DOHH2 (cell line): Measurements from ENCODE around the gene TGM6.

Experiments used
- H3F3A ChIP-seq: fragments of 200-600 bp; sonication (generic), shearing (Covaris generic); 2 replicates; pipeline ENCODE4 v1.6.0; 2016; ENCODE audit warnings: antibody characterized with exemption, mild to moderate bottlenecking; ENCODE audit not compliant: control insufficient read depth, insufficient read depth
- H3K27ac ChIP-seq: fragments of 200-600 bp; sonication (generic); 2 replicates; pipeline ENCODE4 v1.5.1; 2014; ENCODE audit warnings: low read depth, mild to moderate bottlenecking, low read length, moderate library complexity
- H3K27me3 ChIP-seq: fragments of 200-600 bp; sonication (generic); 2 replicates; pipeline ENCODE4 v1.6.1; 2014; ENCODE audit warnings: mild to moderate bottlenecking, low read length, mixed read lengths; ENCODE audit not compliant: control insufficient read depth
- H3K36me3 ChIP-seq: fragments of 200-600 bp; sonication (generic); 2 replicates; pipeline ENCODE4 v1.6.1; 2014; ENCODE audit warnings: mild to moderate bottlenecking, low read length, moderate library complexity, mixed read lengths; ENCODE audit not compliant: control insufficient read depth
- H3K4me1 ChIP-seq: fragments of 200-600 bp; sonication (generic); 2 replicates; pipeline ENCODE4 v1.6.1; 2014; ENCODE audit warnings: mild to moderate bottlenecking, low read length, mixed read lengths; ENCODE audit not compliant: control insufficient read depth
- H3K4me2 ChIP-seq: fragments of 200-600 bp; sonication (generic); 2 replicates; pipeline ENCODE4 v1.6.0; 2014; ENCODE audit warnings: mild to moderate bottlenecking, low read length, moderate library complexity
- H3K4me3 ChIP-seq: fragments of 200-600 bp; sonication (generic); 2 replicates; pipeline ENCODE4 v1.5.1; 2014; ENCODE audit warnings: mild to moderate bottlenecking, low read length, mixed read lengths
- H3K79me2 ChIP-seq: fragments of 200-600 bp; sonication (generic); 2 replicates; pipeline ENCODE4 v1.6.1; 2014; ENCODE audit warnings: mild to moderate bottlenecking, low read length, mixed read lengths; ENCODE audit not compliant: control insufficient read depth
- H3K9me2 ChIP-seq: fragments of 200-600 bp; sonication (generic); replicated peaks from 2 replicates; pipeline ENCODE4 v1.6.1; 2014; ENCODE audit warnings: mild to moderate bottlenecking, low read length, mixed read lengths; ENCODE audit not compliant: control insufficient read depth
- H3K9me3 ChIP-seq: fragments of 200-600 bp; sonication (generic); 2 replicates; pipeline ENCODE4 v1.6.1; 2014; ENCODE audit warnings: antibody characterized with exemption, low read length, mixed read lengths; ENCODE audit not compliant: control insufficient read depth, insufficient read depth
- H4K20me1 ChIP-seq: fragments of 200-600 bp; sonication (generic); 2 replicates; pipeline ENCODE4 v1.6.0; 2014; ENCODE audit warnings: low read depth, mild to moderate bottlenecking, antibody characterized with exemption, low read length, moderate library complexity; ENCODE audit not compliant: control insufficient read depth, insufficient read depth
- CTCF ChIP-seq: fragments of 200-600 bp; sonication (generic); IDR thresholded peaks from one replicate; pipeline ENCODE4 v1.5.1; 2014; ENCODE audit warnings: antibody characterized with exemption, mild to moderate bottlenecking, low read depth, low read length; ENCODE audit not compliant: poor library complexity, severe bottlenecking
- EZH2phosphoT487 ChIP-seq: fragments of 200-600 bp; sonication (generic); IDR thresholded peaks from 2 replicates; pipeline ENCODE4 v1.6.1; 2017; ENCODE audit warnings: borderline replicate concordance, mild to moderate bottlenecking, antibody characterized with exemption, low read length, moderate library complexity, mixed read lengths

Gene TGM6

GRCh38 chr20:2397091-2397490 is 16.4 kb downstream of the TGM6 start:
- no peaks in the 10 kb centered on the region for H3K9me2 ChIP-seq
- no peak overlapping the region for H3K4me3 ChIP-seq
- no peaks in the 10 kb centered on the region for H3F3A ChIP-seq
- no peaks in the 10 kb centered on the region for H3K79me2 ChIP-seq
- no peaks in the 10 kb centered on the region for H3K9me3 ChIP-seq
- 0 out of 2 replicates have a peak, but pooled peaks cover 2% of the 10 kb centered on the region for H3K27me3 ChIP-seq
- no peaks in the 10 kb centered on the region for H3K36me3 ChIP-seq
- TF ChIP-seq EZH2phosphoT487 (no peak), CTCF (no peak)
- no peaks in the 10 kb centered on the region for H4K20me1 ChIP-seq
- no peak overlapping the region for H3K4me2 ChIP-seq
- H3K4me1 ChIP-seq = no peaks in the 10 kb centered on the region
- H3K27ac ChIP-seq = no peak overlapping the region

DNA sequence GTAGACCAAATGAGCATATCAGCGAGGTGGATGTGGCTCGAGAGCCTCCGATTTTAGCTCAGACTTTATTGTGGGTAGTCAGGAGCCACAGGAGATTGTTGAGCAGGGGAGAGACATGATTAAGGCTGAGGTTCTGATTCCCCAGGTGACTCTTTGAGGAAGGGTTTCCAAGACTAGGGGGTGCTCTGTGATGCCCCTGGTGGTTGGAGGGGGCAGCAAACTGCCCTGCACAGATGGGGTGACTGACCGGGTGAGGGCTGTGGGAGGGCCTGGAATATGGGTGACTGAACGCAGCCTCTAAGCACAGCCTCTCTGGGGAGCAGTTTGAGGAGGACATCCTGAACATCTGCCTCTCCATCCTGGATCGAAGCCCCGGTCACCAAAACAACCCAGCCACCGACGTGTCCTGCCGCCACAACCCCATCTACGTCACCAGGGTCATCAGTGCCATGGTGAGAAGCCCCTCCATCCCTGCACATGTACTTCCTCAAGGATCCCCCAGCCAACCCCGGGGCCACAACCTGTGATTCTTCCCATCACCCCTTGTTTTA is 17.0 kb downstream of the TGM6 start:
- Histone ChIP-seq H3K4me2 (no peak overlapping the region), H3K27ac (no peak overlapping the region), H4K20me1 (no peaks in the 10 kb centered on the region), H3K36me3 (no peaks in the 10 kb centered on the region), H3K9me3 (no peaks in the 10 kb centered on the region), H3K4me1 (no peaks in the 10 kb centered on the region), H3K27me3 (0 out of 2 replicates have a peak, but pooled peaks cover 2% of the 10 kb centered on the region), H3K4me3 (no peak overlapping the region), H3K79me2 (no peaks in the 10 kb centered on the region), H3F3A (no peaks in the 10 kb centered on the region), H3K9me2 (no peaks in the 10 kb centered on the region)
- TF ChIP-seq CTCF (peak; percentile 41), EZH2phosphoT487 (no peak)

DNA sequence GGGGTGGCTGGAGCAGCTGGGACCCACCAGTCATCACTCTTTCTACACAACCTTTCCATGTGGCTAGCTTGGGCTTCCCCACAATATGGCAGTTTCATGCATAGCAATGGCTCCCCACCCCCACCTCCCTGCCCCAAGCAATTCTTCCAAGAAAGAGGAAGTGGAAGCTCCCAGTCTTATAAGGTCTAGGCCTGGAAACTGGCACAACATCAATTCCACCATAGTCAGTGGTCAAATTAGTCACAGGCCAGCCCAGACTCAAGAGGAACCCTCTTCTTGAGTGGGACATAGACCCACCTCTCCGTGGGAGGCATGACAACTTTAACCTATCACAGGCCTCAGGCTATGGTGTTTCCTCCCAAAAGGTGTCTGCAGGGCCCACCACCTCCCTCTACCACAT is 17.7 kb downstream of the TGM6 start:
- Histone ChIP-seq H3K4me1 (no peaks in the 10 kb centered on the region), H3K4me3 (no peak overlapping the region)

More for the DNA sequence above, 17.7 kb downstream of the TGM6 start:
- Histone ChIP-seq H3K79me2 (no peaks in the 10 kb centered on the region), H3F3A (no peaks in the 10 kb centered on the region), H3K4me2 (no peak overlapping the region), H3K27ac (no peak overlapping the region), H3K9me3 (no peaks in the 10 kb centered on the region), H3K36me3 (no peaks in the 10 kb centered on the region), H3K27me3 (0 out of 2 replicates have a peak, but pooled peaks cover 2% of the 10 kb centered on the region), H4K20me1 (no peaks in the 10 kb centered on the region), H3K9me2 (no peaks in the 10 kb centered on the region)
- TF ChIP-seq EZH2phosphoT487 = no peak
- no peak for TF ChIP-seq CTCF
